ENCODE data around the gene CELA2B.

GRCh38 chr1:15479654-15480347 lies 3.9 kb downstream of the CELA2B start:
- TF ChIP-seq CTCF (IDR thresholded peaks at IDR 0.05) (no peak), POLR2A (IDR thresholded peaks at IDR 0.05) (no peak), EP300 (IDR thresholded peaks at IDR 0.05) (no peak), POLR2AphosphoS5 (IDR thresholded peaks at IDR 0.05) (no peak)
